Measurements from ENCODE around the gene OXNAD1.

The OXNAD1 gene

GRCh38 chr3:16279010-16279801 lies 14.2 kb downstream of the OXNAD1 start:
- DNase-seq (ENCODE audit: low read depth in 2 of 2): no peak

- DNase-seq (ENCODE audit: low read depth in 2 of 2): no peak
These were observed 15.7 kb downstream of the OXNAD1 start for GRCh38 chr3:16280671-16281070.

GRCh38 chr3:16284633-16285032 lies 19.6 kb downstream of the OXNAD1 start:
- no peak for DNase-seq (ENCODE audit: low read depth in 2 of 2)

GRCh38 chr3:16286161-16286560 lies 21.1 kb downstream of the OXNAD1 start:
- peak in 1 of 2 donors; percentile 56 for DNase-seq (ENCODE audit: low read depth in 2 of 2)

GRCh38 chr3:16286751-16287543 lies 21.9 kb downstream of the OXNAD1 start:
- DNase-seq (ENCODE audit: low read depth in 2 of 2): no peak

GRCh38 chr3:16288664-16289063 lies 23.7 kb downstream of the OXNAD1 start:
- DNase-seq (ENCODE audit: low read depth in 2 of 2): no peak

- no peak for DNase-seq (ENCODE audit: low read depth in 2 of 2)
These were observed 24.3 kb downstream of the OXNAD1 start for GRCh38 chr3:16289144-16289889.

- DNase-seq (ENCODE audit: low read depth in 2 of 2): peak; percentile 28 to 36
These were observed 25.2 kb downstream of the OXNAD1 start for GRCh38 chr3:16290007-16290826.

- DNase-seq (ENCODE audit: low read depth in 2 of 2): no peak
These were observed 25.8 kb downstream of the OXNAD1 start for GRCh38 chr3:16290827-16291196.

- no peak for DNase-seq (ENCODE audit: low read depth in 2 of 2)
These were observed 29.8 kb downstream of the OXNAD1 start for GRCh38 chr3:16294844-16295243.

GRCh38 chr3:16295298-16295890 lies 30.4 kb downstream of the OXNAD1 start:
- DNase-seq (ENCODE audit: low read depth in 2 of 2): no peak

- DNase-seq (ENCODE audit: low read depth in 2 of 2): no peak
These were observed 33.2 kb downstream of the OXNAD1 start for GRCh38 chr3:16297997-16298885.

- DNase-seq (ENCODE audit: low read depth in 2 of 2): no peak
These were observed 33.9 kb downstream of the OXNAD1 start for GRCh38 chr3:16298891-16299290.

- no peak for DNase-seq (ENCODE audit: low read depth in 2 of 2)
These were observed 34.7 kb downstream of the OXNAD1 start for GRCh38 chr3:16299746-16300145.

GRCh38 chr3:16300307-16300706 lies 35.3 kb downstream of the OXNAD1 start:
- no peak for DNase-seq (ENCODE audit: low read depth in 2 of 2)

- DNase-seq (ENCODE audit: low read depth in 2 of 2): peak in 1 of 2 donors; percentile 28
These were observed 35.9 kb downstream of the OXNAD1 start for GRCh38 chr3:16300881-16301359.

GRCh38 chr3:16301507-16301906 lies 36.5 kb downstream of the OXNAD1 start:
- no peak for DNase-seq (ENCODE audit: low read depth in 2 of 2)

GRCh38 chr3:16302082-16302631 lies 37.1 kb downstream of the OXNAD1 start:
- DNase-seq (ENCODE audit: low read depth in 2 of 2): no peak

GRCh38 chr3:16303037-16303575 lies 38.1 kb downstream of the OXNAD1 start:
- DNase-seq (ENCODE audit: low read depth in 2 of 2): no peak

Data from stimulated activated CD4-positive, alpha-beta T cell treated with anti-CD3 and anti-CD28 coated beads, Interleukin-1b, Interleukin-23, amount 100 ng/mL, for 4 hours (primary cell).